ENCODE measurements around the gene OBP2A. TPM values are rescaled to one million over a fixed set of nuclear protein-coding genes. Genes with fewer than 3 reads are reported as not detected.

OBP2A gene
- total and polyA plus RNA-seq, 12 donors: not detected

DNA sequence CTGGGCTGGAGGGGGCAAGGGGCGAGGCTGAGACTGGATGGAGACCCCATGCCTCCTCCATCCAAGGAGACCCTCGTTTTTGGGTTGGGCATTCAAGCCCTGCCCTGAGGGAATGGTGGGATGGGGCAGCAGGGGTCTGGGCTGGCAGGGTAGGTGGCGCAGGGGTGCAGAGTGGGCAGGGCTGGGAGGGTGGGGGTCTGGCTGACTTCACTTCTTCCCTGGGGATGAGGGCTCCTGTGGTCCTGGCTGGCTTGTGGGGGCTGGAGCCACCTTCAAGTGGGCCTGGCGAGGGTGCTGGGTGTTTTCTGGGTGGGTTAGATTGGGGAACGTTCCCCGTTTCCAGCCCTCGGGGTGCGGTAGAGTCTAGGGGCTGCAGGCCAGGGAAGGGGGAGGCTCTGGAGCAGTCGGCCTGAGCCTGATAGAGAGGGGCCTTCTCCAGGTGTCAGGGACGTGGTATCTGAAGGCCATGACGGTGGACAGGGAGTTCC is 24.3 kb upstream of the OBP2A start:
- Histone ChIP-seq H3K4me1 (no peaks in the 10 kb centered on the region), H3K36me3 (no peaks in the 10 kb centered on the region), H3K4me3 (no peak overlapping the region), H3K9me3 (no peaks in the 10 kb centered on the region), H3K27ac (no peak overlapping the region), H3K27me3 (peaks cover 0 to 31% (median 23%) of the 10 kb centered on the region in 7 donors)
- 80 to 84% methylated on average over 9 to 10 of the region's 11 CpGs for WGBS, 2 donors
- TF ChIP-seq, protein P1, sequence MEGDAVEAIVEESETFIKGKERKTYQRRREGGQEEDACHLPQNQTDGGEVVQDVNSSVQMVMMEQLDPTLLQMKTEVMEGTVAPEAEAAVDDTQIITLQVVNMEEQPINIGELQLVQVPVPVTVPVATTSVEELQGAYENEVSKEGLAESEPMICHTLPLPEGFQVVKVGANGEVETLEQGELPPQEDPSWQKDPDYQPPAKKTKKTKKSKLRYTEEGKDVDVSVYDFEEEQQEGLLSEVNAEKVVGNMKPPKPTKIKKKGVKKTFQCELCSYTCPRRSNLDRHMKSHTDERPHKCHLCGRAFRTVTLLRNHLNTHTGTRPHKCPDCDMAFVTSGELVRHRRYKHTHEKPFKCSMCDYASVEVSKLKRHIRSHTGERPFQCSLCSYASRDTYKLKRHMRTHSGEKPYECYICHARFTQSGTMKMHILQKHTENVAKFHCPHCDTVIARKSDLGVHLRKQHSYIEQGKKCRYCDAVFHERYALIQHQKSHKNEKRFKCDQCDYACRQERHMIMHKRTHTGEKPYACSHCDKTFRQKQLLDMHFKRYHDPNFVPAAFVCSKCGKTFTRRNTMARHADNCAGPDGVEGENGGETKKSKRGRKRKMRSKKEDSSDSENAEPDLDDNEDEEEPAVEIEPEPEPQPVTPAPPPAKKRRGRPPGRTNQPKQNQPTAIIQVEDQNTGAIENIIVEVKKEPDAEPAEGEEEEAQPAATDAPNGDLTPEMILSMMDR (IDR thresholded peaks at IDR 0.05): no peak
- ATAC-seq (no peak), DNase-seq (no peak)
- intact Hi-C loops (cut with DNase I): no loop called here

DNA sequence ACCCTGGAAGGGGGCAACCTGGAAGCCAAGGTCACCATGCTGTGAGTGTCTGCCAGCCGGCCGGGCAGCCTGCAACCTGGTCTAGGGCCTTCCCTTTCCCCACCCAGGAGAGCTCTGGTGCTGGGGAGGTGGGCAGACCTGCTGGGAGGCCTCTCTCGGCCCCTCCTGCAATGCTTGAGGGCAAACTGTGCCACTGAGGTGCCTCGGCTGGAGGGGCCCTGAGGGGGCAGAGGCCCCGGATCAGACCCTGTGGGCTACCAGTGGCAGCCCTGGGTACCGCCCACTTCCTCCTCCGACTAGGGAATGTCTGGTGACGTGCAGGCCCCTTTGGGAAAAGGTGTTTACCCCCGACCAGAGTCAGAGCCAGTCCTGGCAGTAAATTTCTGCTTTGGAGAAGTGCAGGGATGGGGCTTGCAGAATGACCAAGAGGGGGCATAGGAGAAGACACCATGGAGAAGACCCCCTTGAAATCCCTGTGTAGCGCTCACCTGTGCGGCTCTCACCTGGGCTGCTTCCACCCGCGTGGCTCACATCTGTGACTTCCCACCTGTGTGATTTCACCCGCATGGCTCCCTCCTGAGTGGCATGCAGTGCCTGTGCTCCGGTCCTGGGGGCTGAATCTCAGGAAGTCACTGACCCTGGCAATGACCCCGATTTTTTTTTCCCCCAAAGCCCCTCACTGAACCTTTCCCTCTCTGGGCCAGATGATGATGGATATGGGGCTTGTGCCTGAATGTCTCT is 23.6 kb upstream of the OBP2A start:
- TF ChIP-seq, protein P1 (IDR thresholded peaks at IDR 0.05): no peak
- peaks cover 0 to 35% (median 23%) of the 10 kb centered on the region in 7 donors for H3K27me3 ChIP-seq
- H3K36me3 ChIP-seq: no peaks in the 10 kb centered on the region
- no peaks in the 10 kb centered on the region for H3K9me3 ChIP-seq
- intact Hi-C loops (cut with DNase I): no loop called here
- ATAC-seq (no peak), DNase-seq (no peak)
- WGBS, 2 donors: 69 to 73% methylated on average over 16 of the region's 16 CpGs
- H3K4me3 ChIP-seq: no peak overlapping the region
- H3K4me1 ChIP-seq: no peaks in the 10 kb centered on the region
- H3K27ac ChIP-seq: no peak overlapping the region

DNA sequence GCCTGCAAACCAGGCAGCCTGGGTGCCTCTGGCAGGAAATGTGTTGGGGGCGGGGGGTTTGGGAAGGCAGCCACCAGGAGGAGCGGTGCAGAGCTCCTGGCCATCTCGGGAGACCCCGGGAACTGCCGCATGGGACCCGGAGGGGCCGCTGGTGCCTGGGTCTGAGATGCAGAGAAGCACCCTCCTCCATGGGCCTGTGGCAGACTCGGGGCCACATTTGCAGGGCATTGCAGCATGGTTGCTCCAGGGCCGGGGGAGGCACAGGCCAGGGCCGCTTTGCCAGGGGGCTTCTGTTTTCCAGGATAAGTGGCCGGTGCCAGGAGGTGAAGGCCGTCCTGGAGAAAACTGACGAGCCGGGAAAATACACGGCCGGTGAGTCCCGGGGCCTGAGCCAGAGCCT is 23.0 kb upstream of the OBP2A start:
- TF ChIP-seq, protein P1 (IDR thresholded peaks at IDR 0.05): no peak

DNA sequence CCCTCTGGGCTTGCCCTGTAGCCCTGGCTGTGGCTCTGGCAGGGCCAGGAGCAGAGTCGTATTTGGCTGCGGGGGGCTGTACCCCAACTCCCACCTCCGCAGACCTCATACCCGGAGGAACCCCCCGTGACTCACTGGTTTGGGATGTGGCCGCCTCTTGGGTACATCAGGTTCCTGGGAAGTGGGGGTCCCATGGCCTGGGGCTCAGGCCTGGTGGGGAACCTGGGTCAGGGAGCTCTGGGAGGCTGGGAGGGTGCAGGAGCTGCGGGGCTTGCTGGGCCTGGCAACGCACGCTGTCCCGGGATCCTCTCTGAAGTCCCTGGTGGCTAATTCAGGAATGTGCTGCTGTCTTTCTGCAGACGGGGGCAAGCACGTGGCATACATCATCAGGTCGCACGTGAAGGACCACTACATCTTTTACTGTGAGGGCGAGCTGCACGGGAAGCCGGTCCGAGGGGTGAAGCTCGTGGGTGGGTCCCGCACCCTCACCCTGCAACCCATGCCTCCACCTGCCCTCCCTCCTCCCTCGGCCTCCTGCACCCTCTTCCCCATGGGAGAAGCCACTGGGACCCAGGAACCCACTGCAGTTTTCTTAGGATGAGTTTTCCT is 22.3 kb upstream of the OBP2A start:
- intact Hi-C loops (cut with DNase I): no loop called here
- Histone ChIP-seq H3K4me3 (no peak overlapping the region), H3K27ac (no peak overlapping the region), H3K36me3 (no peaks in the 10 kb centered on the region), H3K9me3 (no peaks in the 10 kb centered on the region), H3K4me1 (no peaks in the 10 kb centered on the region), H3K27me3 (peaks cover 0 to 36% (median 23%) of the 10 kb centered on the region in 7 donors)
- TF ChIP-seq, protein P1 (IDR thresholded peaks at IDR 0.05): no peak
- 64 to 67% methylated on average over 20 to 21 of the region's 21 CpGs for WGBS, 2 donors
- ATAC-seq (no peak), DNase-seq (no peak)

More for the DNA sequence above, 23.0 kb upstream of the OBP2A start:
- no peaks in the 10 kb centered on the region for H3K9me3 ChIP-seq
- no peaks in the 10 kb centered on the region for H3K36me3 ChIP-seq
- H3K27ac ChIP-seq: no peak overlapping the region
- intact Hi-C loops (cut with DNase I): no loop called here
- 66 to 69% methylated on average over 17 of the region's 17 CpGs for WGBS, 2 donors
- peaks cover 0 to 36% (median 23%) of the 10 kb centered on the region in 7 donors for H3K27me3 ChIP-seq
- H3K4me1 ChIP-seq: no peaks in the 10 kb centered on the region
- H3K4me3 ChIP-seq: no peak overlapping the region
- DNase-seq: no peak
- ATAC-seq: no peak
